DOHH2 (cell line): ENCODE results near the gene TMSB10.
A peak's percentile ranks its signal among the peaks of the same experiment; 100 is the strongest.

Experiments
- H3F3A ChIP-seq: fragments of 200-600 bp; sonication (generic), shearing (Covaris generic); 2 replicates; pipeline ENCODE4 v1.6.0; 2016; ENCODE audit warnings: antibody characterized with exemption, mild to moderate bottlenecking; ENCODE audit not compliant: control insufficient read depth, insufficient read depth
- H3K27ac ChIP-seq: fragments of 200-600 bp; sonication (generic); 2 replicates; pipeline ENCODE4 v1.5.1; 2014; ENCODE audit warnings: low read depth, mild to moderate bottlenecking, low read length, moderate library complexity
- H3K27me3 ChIP-seq: fragments of 200-600 bp; sonication (generic); 2 replicates; pipeline ENCODE4 v1.6.1; 2014; ENCODE audit warnings: mild to moderate bottlenecking, low read length, mixed read lengths; ENCODE audit not compliant: control insufficient read depth
- H3K36me3 ChIP-seq: fragments of 200-600 bp; sonication (generic); 2 replicates; pipeline ENCODE4 v1.6.1; 2014; ENCODE audit warnings: mild to moderate bottlenecking, low read length, moderate library complexity, mixed read lengths; ENCODE audit not compliant: control insufficient read depth
- H3K4me1 ChIP-seq: fragments of 200-600 bp; sonication (generic); 2 replicates; pipeline ENCODE4 v1.6.1; 2014; ENCODE audit warnings: mild to moderate bottlenecking, low read length, mixed read lengths; ENCODE audit not compliant: control insufficient read depth
- H3K4me2 ChIP-seq: fragments of 200-600 bp; sonication (generic); 2 replicates; pipeline ENCODE4 v1.6.0; 2014; ENCODE audit warnings: mild to moderate bottlenecking, low read length, moderate library complexity
- H3K4me3 ChIP-seq: fragments of 200-600 bp; sonication (generic); 2 replicates; pipeline ENCODE4 v1.5.1; 2014; ENCODE audit warnings: mild to moderate bottlenecking, low read length, mixed read lengths
- H3K79me2 ChIP-seq: fragments of 200-600 bp; sonication (generic); 2 replicates; pipeline ENCODE4 v1.6.1; 2014; ENCODE audit warnings: mild to moderate bottlenecking, low read length, mixed read lengths; ENCODE audit not compliant: control insufficient read depth
- H3K9me2 ChIP-seq: fragments of 200-600 bp; sonication (generic); replicated peaks from 2 replicates; pipeline ENCODE4 v1.6.1; 2014; ENCODE audit warnings: mild to moderate bottlenecking, low read length, mixed read lengths; ENCODE audit not compliant: control insufficient read depth
- H3K9me3 ChIP-seq: fragments of 200-600 bp; sonication (generic); 2 replicates; pipeline ENCODE4 v1.6.1; 2014; ENCODE audit warnings: antibody characterized with exemption, low read length, mixed read lengths; ENCODE audit not compliant: control insufficient read depth, insufficient read depth
- H4K20me1 ChIP-seq: fragments of 200-600 bp; sonication (generic); 2 replicates; pipeline ENCODE4 v1.6.0; 2014; ENCODE audit warnings: low read depth, mild to moderate bottlenecking, antibody characterized with exemption, low read length, moderate library complexity; ENCODE audit not compliant: control insufficient read depth, insufficient read depth
- EZH2phosphoT487 ChIP-seq: fragments of 200-600 bp; sonication (generic); IDR thresholded peaks from 2 replicates; pipeline ENCODE4 v1.6.1; 2017; ENCODE audit warnings: borderline replicate concordance, mild to moderate bottlenecking, antibody characterized with exemption, low read length, moderate library complexity, mixed read lengths
- TF ChIP-seq, protein P1 (sequence below): fragments of 200-600 bp; sonication (generic); IDR thresholded peaks from one replicate; pipeline ENCODE4 v1.5.1; 2014; ENCODE audit warnings: antibody characterized with exemption, mild to moderate bottlenecking, low read depth, low read length; ENCODE audit not compliant: poor library complexity, severe bottlenecking

TMSB10 gene

GRCh38 chr2:84878896-84879583, 26.4 kb upstream of the TMSB10 start:
- H3K4me1 ChIP-seq: peaks cover 25% of the 10 kb centered on the region
- H3K79me2 ChIP-seq: no peaks in the 10 kb centered on the region
- H3F3A ChIP-seq: no peaks in the 10 kb centered on the region
- H3K4me2 ChIP-seq: no peak overlapping the region
- peaks cover 45% of the 10 kb centered on the region for H3K27me3 ChIP-seq
- TF ChIP-seq EZH2phosphoT487: no peak
- TF ChIP-seq, protein P1, sequence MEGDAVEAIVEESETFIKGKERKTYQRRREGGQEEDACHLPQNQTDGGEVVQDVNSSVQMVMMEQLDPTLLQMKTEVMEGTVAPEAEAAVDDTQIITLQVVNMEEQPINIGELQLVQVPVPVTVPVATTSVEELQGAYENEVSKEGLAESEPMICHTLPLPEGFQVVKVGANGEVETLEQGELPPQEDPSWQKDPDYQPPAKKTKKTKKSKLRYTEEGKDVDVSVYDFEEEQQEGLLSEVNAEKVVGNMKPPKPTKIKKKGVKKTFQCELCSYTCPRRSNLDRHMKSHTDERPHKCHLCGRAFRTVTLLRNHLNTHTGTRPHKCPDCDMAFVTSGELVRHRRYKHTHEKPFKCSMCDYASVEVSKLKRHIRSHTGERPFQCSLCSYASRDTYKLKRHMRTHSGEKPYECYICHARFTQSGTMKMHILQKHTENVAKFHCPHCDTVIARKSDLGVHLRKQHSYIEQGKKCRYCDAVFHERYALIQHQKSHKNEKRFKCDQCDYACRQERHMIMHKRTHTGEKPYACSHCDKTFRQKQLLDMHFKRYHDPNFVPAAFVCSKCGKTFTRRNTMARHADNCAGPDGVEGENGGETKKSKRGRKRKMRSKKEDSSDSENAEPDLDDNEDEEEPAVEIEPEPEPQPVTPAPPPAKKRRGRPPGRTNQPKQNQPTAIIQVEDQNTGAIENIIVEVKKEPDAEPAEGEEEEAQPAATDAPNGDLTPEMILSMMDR: no peak
- H3K9me3 ChIP-seq: no peaks in the 10 kb centered on the region
- H3K36me3 ChIP-seq: no peaks in the 10 kb centered on the region
- no peaks in the 10 kb centered on the region for H4K20me1 ChIP-seq
- no peak overlapping the region for H3K4me3 ChIP-seq
- H3K27ac ChIP-seq: no peak overlapping the region
- no peaks in the 10 kb centered on the region for H3K9me2 ChIP-seq

DNA sequence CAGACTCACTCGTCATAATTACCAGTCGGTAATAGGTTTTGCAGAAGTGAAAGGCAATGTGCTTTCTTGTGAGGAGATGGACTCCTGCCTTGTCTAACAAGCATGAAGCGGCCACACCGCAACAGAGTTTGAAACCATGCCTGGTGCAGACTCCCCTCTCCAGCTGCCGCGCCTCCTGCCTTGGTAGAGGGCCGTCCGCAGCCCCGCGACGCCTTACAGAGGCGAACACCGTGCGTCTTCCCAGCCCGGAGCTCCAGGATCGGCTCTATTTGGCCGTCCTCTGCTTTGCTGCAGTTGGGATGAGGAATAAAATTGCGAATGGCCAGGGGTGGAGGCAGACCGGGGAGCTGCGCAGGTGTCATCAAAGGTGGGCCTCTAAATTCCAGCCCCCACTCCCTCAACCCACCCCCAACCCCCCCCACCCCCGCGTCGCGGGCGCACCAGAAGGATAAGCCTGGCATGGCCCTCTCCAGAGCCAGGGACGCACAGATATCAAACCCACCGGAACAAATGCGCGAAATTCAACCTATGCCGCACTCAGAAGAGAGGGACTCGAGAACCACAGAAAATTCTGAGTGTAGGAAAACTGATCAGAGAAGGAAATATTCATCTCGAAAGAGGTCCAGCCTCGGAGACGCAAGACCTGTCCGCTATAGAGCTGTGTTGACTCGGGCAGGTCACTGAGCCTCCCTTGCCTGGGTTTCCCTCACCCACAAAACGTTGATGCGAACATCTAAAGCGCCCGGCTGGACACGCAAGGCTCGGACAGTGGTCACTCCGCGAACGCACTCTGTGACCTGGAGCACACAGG, 25.7 kb upstream of the TMSB10 start:
- Histone ChIP-seq H3K27ac (no peak overlapping the region), H3K27me3 (peaks cover 43% of the 10 kb centered on the region), H3K9me3 (no peaks in the 10 kb centered on the region), H3K4me3 (peak overlapping the region; percentile 75), H3K79me2 (no peaks in the 10 kb centered on the region), H3K4me1 (peaks cover 25% of the 10 kb centered on the region), H3K36me3 (no peaks in the 10 kb centered on the region), H3K4me2 (peak overlapping the region; percentile 87), H3K9me2 (no peaks in the 10 kb centered on the region), H4K20me1 (no peaks in the 10 kb centered on the region), H3F3A (no peaks in the 10 kb centered on the region)
- TF ChIP-seq, protein P1: no peak
- 0 out of 2 replicates have a peak, but pooled peaks have one; percentile 20 for TF ChIP-seq EZH2phosphoT487

DNA sequence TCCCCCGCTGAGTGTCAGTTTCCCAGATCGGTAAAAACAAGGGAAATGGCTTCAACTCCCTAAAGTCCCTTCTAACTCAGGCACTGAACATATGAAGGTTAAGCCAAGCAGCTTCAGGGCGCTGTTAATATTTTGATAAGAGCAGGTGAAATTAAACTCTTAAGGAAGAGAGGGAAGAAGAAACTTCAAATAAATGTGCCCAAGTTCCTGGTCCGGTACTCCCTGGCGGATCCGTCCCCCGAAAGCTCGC, 25.1 kb upstream of the TMSB10 start:
- Histone ChIP-seq H3K9me3 (no peaks in the 10 kb centered on the region), H4K20me1 (no peaks in the 10 kb centered on the region), H3K27me3 (peaks cover 43% of the 10 kb centered on the region), H3K4me2 (peak overlapping the region; percentile 87), H3K4me1 (peaks cover 25% of the 10 kb centered on the region), H3F3A (no peaks in the 10 kb centered on the region), H3K36me3 (no peaks in the 10 kb centered on the region), H3K9me2 (no peaks in the 10 kb centered on the region), H3K79me2 (no peaks in the 10 kb centered on the region), H3K4me3 (peak overlapping the region; percentile 75), H3K27ac (no peak overlapping the region)
- TF ChIP-seq EZH2phosphoT487: no peak
- TF ChIP-seq, protein P1: no peak
